ACHN (cell line): Measurements from ENCODE around the gene TMEM52B.

ENCODE experiments used
- DNase-seq: peaks from one replicate; pipeline ENCODE4 v3.0.0-alpha.2; 2015
- in situ Hi-C: cut with HindIII; loops from 2 replicates; pipeline ENCODE4 v1.10.0; 2017; ENCODE audit warnings: low sequenced_read_pairs, low pct_ligation_motif_present, low pct_unique_long_range_greater_than_20kb

Gene TMEM52B

GRCh38 chr12:10178821-10179220 lies at the start of gene TMEM52B:
TSS of gene TMEM52B (plus strand) at chr12:10179032. CDS start at chr12:10179575, 543 bp downstream.
- no peak for DNase-seq
- in situ Hi-C loops, result no loop called here

GRCh38 chr12:10130042-10130441 lies 48.8 kb upstream of the TMEM52B start, which contains the start of gene CLEC7A:
TSS of gene CLEC7A (minus strand) at chr12:10130199. CDS start at chr12:10130082, 117 bp downstream.
- in situ Hi-C loops, result no loop called here
- DNase-seq, result no peak

- in situ Hi-C loops, result no loop called here
- DNase-seq, result no peak
Observed at GRCh38 chr12:10131111-10131690, 47.6 kb upstream of the TMEM52B start.

- DNase-seq, result no peak
- in situ Hi-C loops, result no loop called here
Observed at GRCh38 chr12:10132850-10133370, 45.9 kb upstream of the TMEM52B start.

GRCh38 chr12:10135126-10135525 lies 43.7 kb upstream of the TMEM52B start:
- in situ Hi-C loops, result no loop called here
- DNase-seq, result no peak

GRCh38 chr12:10136637-10137205 lies 42.1 kb upstream of the TMEM52B start:
- in situ Hi-C loops, result no loop called here
- no peak for DNase-seq

- DNase-seq, result peak; percentile 58
- in situ Hi-C loops, result no loop called here
Observed at GRCh38 chr12:10140001-10140400, 38.8 kb upstream of the TMEM52B start.

- DNase-seq, result no peak
- in situ Hi-C loops, result no loop called here
Observed at GRCh38 chr12:10142976-10143589, 35.7 kb upstream of the TMEM52B start.

GRCh38 chr12:10147714-10148403 lies 31.0 kb upstream of the TMEM52B start:
- in situ Hi-C loops, result no loop called here
- DNase-seq, result no peak

- in situ Hi-C loops, result no loop called here
Observed at GRCh38 chr12:10151621-10152020, 27.2 kb upstream of the TMEM52B start.

GRCh38 chr12:10153271-10154144 lies 25.3 kb upstream of the TMEM52B start:
- DNase-seq, result peak; percentile 71
- in situ Hi-C loops, result no loop called here

More at GRCh38 chr12:10151621-10152020, 27.2 kb upstream of the TMEM52B start:
- DNase-seq, result no peak

- in situ Hi-C loops, result no loop called here
- DNase-seq, result no peak
Observed at GRCh38 chr12:10154145-10154496, 24.7 kb upstream of the TMEM52B start.

GRCh38 chr12:10155966-10156365 lies 22.9 kb upstream of the TMEM52B start:
- no peak for DNase-seq
- in situ Hi-C loops, result no loop called here

GRCh38 chr12:10158406-10158805 lies 20.4 kb upstream of the TMEM52B start:
- no peak for DNase-seq
- in situ Hi-C loops, result no loop called here

- in situ Hi-C loops, result no loop called here
- DNase-seq, result no peak
Observed at GRCh38 chr12:10159280-10159679, 19.6 kb upstream of the TMEM52B start.

- in situ Hi-C loops, result no loop called here
- no peak for DNase-seq
Observed at GRCh38 chr12:10160617-10161385, 18.0 kb upstream of the TMEM52B start.

- DNase-seq, result no peak
- in situ Hi-C loops, result no loop called here
Observed at GRCh38 chr12:10163084-10163483, 15.7 kb upstream of the TMEM52B start.

GRCh38 chr12:10165421-10165820 lies 13.4 kb upstream of the TMEM52B start:
- in situ Hi-C loops, result no loop called here
- DNase-seq, result no peak
